A204.1 (cell line): Measurements from ENCODE around the gene S100A2.
"Not testable (repeated sequence)": the region's sequence is repeated elsewhere in the genome, so short reads cannot be mapped to it uniquely, and the experiment has no call there.

Source experiments
- FAIRE-seq: peaks from 2 replicates; lab custom pipeline; 2012; peaks lifted over from hg19 to GRCh38; lab: Jason Lieb, UNC

S100A2 gene

GRCh38 chr1:153527683-153528040 is 38.0 kb downstream of the S100A2 start:
- no peak for FAIRE-seq

GRCh38 chr1:153527023-153527682 is 38.5 kb downstream of the S100A2 start:
- FAIRE-seq = no peak

- FAIRE-seq = no peak
Observed at GRCh38 chr1:153526132-153526543, 39.5 kb downstream of the S100A2 start.

GRCh38 chr1:153525088-153525728 is 40.4 kb downstream of the S100A2 start:
- FAIRE-seq = no peak

- FAIRE-seq = not testable (repeated sequence)
Observed at GRCh38 chr1:153522353-153523048, 43.1 kb downstream of the S100A2 start.

GRCh38 chr1:153521808-153522207 is 43.8 kb downstream of the S100A2 start:
- not testable (repeated sequence) for FAIRE-seq

- no peak for FAIRE-seq
Observed at GRCh38 chr1:153520818-153521476, 44.7 kb downstream of the S100A2 start.

GRCh38 chr1:153520137-153520691 is 45.4 kb downstream of the S100A2 start:
- not testable (repeated sequence) for FAIRE-seq

- no peak for FAIRE-seq
Observed at GRCh38 chr1:153519242-153519641, 46.4 kb downstream of the S100A2 start.

- no peak for FAIRE-seq
Observed at GRCh38 chr1:153515504-153516394, 49.9 kb downstream of the S100A2 start.

GRCh38 chr1:153513666-153514065 is 52.0 kb downstream of the S100A2 start:
- no peak for FAIRE-seq

GRCh38 chr1:153513023-153513422 is 52.6 kb downstream of the S100A2 start:
- no peak for FAIRE-seq
